M059J (cell line): ENCODE data around the gene SERPINB12. TPM values are rescaled to one million over a fixed set of nuclear protein-coding genes. Genes with fewer than 3 reads are reported as not detected.

Experiments
- DNase-seq: peaks from one replicate; pipeline ENCODE4 v3.0.0-alpha.2; 2012; ENCODE audit warnings: low read depth
- total RNA-seq: library from RNA; depleted of rRNA; stranded (reverse); fragments of >200 nt; shearing (Covaris generic); gene quantifications from 2 replicates; pipeline ENCODE4 v1.2.3, GENCODE V29; 2014; rRNA removed

SERPINB12 gene
- total RNA-seq, 1 experiment from 2014 or later: not detected

- DNase-seq: no peak
Observed at GRCh38 chr18:63603355-63603754, 61.2 kb downstream of the SERPINB12 start.

- DNase-seq: peak; percentile 58
Observed at GRCh38 chr18:63603772-63604171, 61.6 kb downstream of the SERPINB12 start.

DNA sequence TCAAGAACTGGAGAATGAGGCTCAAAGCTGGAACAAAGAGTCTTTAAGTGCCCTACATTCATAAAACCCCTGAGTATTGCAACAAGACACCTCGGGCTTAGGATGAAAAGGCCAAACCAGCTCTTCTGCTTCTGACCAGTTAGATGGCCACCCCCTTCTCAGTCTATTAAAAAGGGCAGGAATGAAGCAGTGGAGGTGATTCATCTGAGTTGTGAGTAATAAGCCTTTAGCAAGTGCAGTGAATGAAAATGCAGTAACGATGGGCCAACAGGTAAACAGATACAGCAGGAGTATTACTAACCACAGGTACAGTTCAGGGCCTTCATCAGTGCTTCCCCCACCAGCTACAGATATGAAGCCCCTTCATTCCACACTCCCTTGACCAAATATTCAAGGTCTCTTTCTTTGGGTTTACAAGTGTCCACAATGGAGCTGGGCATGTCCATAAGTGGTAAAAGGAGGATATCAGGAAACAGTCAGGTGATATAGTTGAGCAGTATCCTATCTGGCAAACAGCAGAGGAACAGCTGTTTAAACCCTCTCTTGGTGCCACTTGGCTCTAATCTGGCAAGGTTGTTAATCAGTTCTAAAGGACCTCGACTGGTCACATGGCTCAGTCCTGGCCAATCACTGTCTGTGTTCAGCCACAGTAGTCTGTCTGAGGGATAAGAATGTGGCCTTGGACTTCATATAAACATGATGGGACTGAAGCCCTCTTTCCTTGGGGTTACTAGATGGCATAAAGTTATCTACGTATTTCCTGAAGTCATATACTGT, 62.8 kb downstream of the SERPINB12 start:
- peak; percentile 84 for DNase-seq

GRCh38 chr18:63606526-63606925, 64.4 kb downstream of the SERPINB12 start:
- peak; percentile 27 for DNase-seq

GRCh38 chr18:63613420-63613819, 71.3 kb downstream of the SERPINB12 start:
- no peak for DNase-seq

GRCh38 chr18:63617049-63617914, 75.1 kb downstream of the SERPINB12 start:
- no peak for DNase-seq

DNA sequence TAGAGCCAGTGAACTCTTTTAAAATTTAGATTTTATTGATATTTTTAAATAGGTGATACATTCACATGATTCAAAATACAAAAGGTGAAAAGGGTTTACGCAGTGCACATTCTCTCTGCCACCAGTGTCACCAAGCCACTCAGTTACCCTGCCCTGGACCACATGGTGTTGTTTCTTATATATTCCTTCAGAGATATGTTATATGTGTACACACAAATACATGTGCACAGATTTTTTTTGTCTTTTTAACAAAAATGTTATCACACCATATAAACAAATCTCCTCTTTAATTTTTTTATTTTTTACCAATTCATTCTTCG, 75.7 kb downstream of the SERPINB12 start:
- DNase-seq: no peak

Other genes with a start within 250 kb of the SERPINB12 start
- 0.07 TPM in 1 of 2 replicates, not detected in the other for gene BCL2, start 222.6 kb upstream of the SERPINB12 start, total RNA-seq
- gene KDSR, start 175.2 kb upstream of the SERPINB12 start, total RNA-seq: 42.7 and 57.8 TPM in 2 replicates
- 40.9 and 48.3 TPM in 2 replicates for gene VPS4B, start 119.9 kb upstream of the SERPINB12 start, total RNA-seq
- not detected in 2 replicates for gene SERPINB5, start 65.4 kb upstream of the SERPINB12 start, total RNA-seq
- gene SERPINB13, start 45.0 kb downstream of the SERPINB12 start, total RNA-seq: not detected in 2 replicates
- 0.05 TPM in 1 of 2 replicates, not detected in the other for gene SERPINB4, start 101.9 kb downstream of the SERPINB12 start, total RNA-seq
- not detected in 2 replicates for gene SERPINB3, start 119.5 kb downstream of the SERPINB12 start, total RNA-seq
- gene SERPINB11, start 160.6 kb downstream of the SERPINB12 start, total RNA-seq: not detected in 2 replicates
- gene SERPINB7, start 233.0 kb downstream of the SERPINB12 start, total RNA-seq: 15.7 and 20.8 TPM in 2 replicates